Suprapubic skin (tissue), 4 donors: Measurements from ENCODE around the gene EIF3K. TPM values are rescaled to one million over a fixed set of nuclear protein-coding genes. Genes with fewer than 3 reads are reported as not detected.

Source experiments
- total RNA-seq, 4 donors: library from RNA; depleted of rRNA; stranded (reverse); fragments of >200 nt; gene quantifications; one replicate each; pipeline ENCODE4 v1.1.0, GENCODE V29; 2016

Gene EIF3K
- total RNA-seq, 4 donors from 2014 or later = 274 to 587 (median 557) TPM

Other genes starting within 250 kb of the EIF3K start
- 100 to 1,000 TPM; 190 to 303 (median 296) TPM for gene PSMD8, start 244.6 kb upstream of the EIF3K start, total RNA-seq
- gene GGN, start 231.2 kb upstream of the EIF3K start, total RNA-seq = under 1 TPM in 3 of 4 donors, not detected in 1; 0.26 to 0.68 (median 0.60) TPM
- 1 to 10 TPM in 2 of 4 donors, under 1 TPM in 2; 0.44 to 3.5 (median 1.2) TPM for gene SPRED3, start 230.5 kb upstream of the EIF3K start, total RNA-seq
- gene FAM98C, start 216.1 kb upstream of the EIF3K start, total RNA-seq = 10 to 100 TPM; 32.6 to 45.6 (median 36.7) TPM
- gene RASGRP4, start 193.0 kb upstream of the EIF3K start, total RNA-seq = 1 to 10 TPM in 3 of 4 donors, under 1 TPM in 1; 0.91 to 2.3 (median 1.6) TPM
- gene RYR1, start 185.5 kb upstream of the EIF3K start, total RNA-seq = 10 to 100 TPM in 3 of 4 donors, 1 to 10 TPM in 1; 8.4 to 26.1 (median 13.1) TPM
- 1 to 10 TPM in 3 of 4 donors, under 1 TPM in 1; 0.68 to 2.8 (median 1.8) TPM for gene MAP4K1, start 1.2 kb upstream of the EIF3K start, total RNA-seq
- 100 to 1,000 TPM; 475 to 520 (median 507) TPM for gene ACTN4, start 28.5 kb downstream of the EIF3K start, total RNA-seq
- 10 to 100 TPM in 3 of 4 donors, 1 to 10 TPM in 1; 8.0 to 31.3 (median 15.7) TPM for gene CAPN12, start 125.3 kb downstream of the EIF3K start, total RNA-seq
- gene LGALS7, start 154.3 kb downstream of the EIF3K start, total RNA-seq = 1,000 to 10,000 TPM in 1 of 4 donors, 100 to 1,000 TPM in 2, 10 to 100 TPM in 1; 51.3 to 1,491 (median 446) TPM
- gene LGALS7B, start 170.0 kb downstream of the EIF3K start, total RNA-seq = 1,000 to 10,000 TPM; 1,712 to 6,564 (median 4,773) TPM
- 1 to 10 TPM in 3 of 4 donors, under 1 TPM in 1; 0.39 to 8.2 (median 1.6) TPM for gene LGALS4, start 193.8 kb downstream of the EIF3K start, total RNA-seq
- 100 to 1,000 TPM in 1 of 4 donors, 10 to 100 TPM in 3; 77.6 to 250 (median 86.4) TPM for gene ECH1, start 212.6 kb downstream of the EIF3K start, total RNA-seq
- 100 to 1,000 TPM; 178 to 227 (median 200) TPM for gene HNRNPL, start 230.8 kb downstream of the EIF3K start, total RNA-seq